Suprapubic skin (tissue), 4 donors: ENCODE results near the gene OR2F2.

Source experiments
- CTCF ChIP-seq, 2 donors: fragments of 200-600 bp in 1 of 2; fragments of 450-650 bp in 1 of 2; sonication (generic) in 1 of 2; IDR thresholded peaks; one replicate each; pipeline ENCODE4 v1.5.1; 2016 to 2019; ENCODE audit warnings: antibody characterized with exemption in 2 of 2, mild to moderate bottlenecking in 1 of 2, moderate library complexity in 1 of 2
- EP300 ChIP-seq: sonication (generic); formaldehyde crosslinking; IDR thresholded peaks from one replicate; pipeline ENCODE4 v1.6.1; 2017; ENCODE audit warnings: antibody characterized with exemption
- POLR2A ChIP-seq, 2 donors: fragments of 450-650 bp; IDR thresholded peaks; one replicate each; pipeline ENCODE4 v1.6.1; 2017; ENCODE audit warnings: antibody characterized with exemption in 2 of 2, mild to moderate bottlenecking in 2 of 2, moderate library complexity in 2 of 2
- POLR2AphosphoS5 ChIP-seq, 3 donors: sonication (generic); formaldehyde crosslinking; IDR thresholded peaks; one replicate each; pipeline ENCODE4 v1.6.1; 2017; ENCODE audit warnings: antibody characterized with exemption in 3 of 3

DNA sequence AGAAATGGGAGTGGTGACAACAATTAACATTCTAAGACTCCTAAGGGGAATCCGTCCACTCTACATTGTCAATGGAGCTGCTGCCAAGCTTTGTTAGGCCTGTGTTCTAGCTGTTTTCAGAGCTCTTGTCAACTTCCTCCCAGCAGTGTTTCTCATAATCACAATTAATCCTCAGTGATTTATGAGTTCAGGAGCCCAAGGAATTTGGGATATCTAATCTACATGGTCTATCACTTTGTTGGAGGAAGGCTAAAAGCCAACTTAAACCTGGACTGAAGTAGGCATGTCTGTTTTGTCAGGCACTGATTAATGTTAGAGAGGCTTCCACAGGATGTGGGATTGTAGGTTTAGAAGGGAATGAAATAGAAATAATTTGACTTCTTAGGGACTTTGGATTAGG, 10.2 kb upstream of the OR2F2 start:
- TF ChIP-seq CTCF (IDR thresholded peaks at IDR 0.05) (no peak), POLR2A (IDR thresholded peaks at IDR 0.05) (no peak), POLR2AphosphoS5 (IDR thresholded peaks at IDR 0.05) (no peak), EP300 (no peak)
